ENCODE measurements around the gene SFMBT2.

The SFMBT2 gene

GRCh38 chr10:7264313-7264756, 146.5 kb downstream of the SFMBT2 start:
- TF ChIP-seq YY1 (IDR thresholded peaks at IDR 0.05; ENCODE audit: insufficient read depth, insufficient read length) (no peak), SUZ12 (IDR thresholded peaks at IDR 0.05; ENCODE audit: extremely low read depth, insufficient read depth, insufficient read length) (no peak), ZNF274 (IDR thresholded peaks at IDR 0.05; ENCODE audit: low read depth, low read length) (no peak)
- no peaks in the 10 kb centered on the region for H3K4me1 ChIP-seq (ENCODE audit: insufficient read depth, insufficient read length)
- H3K9me3 ChIP-seq (ENCODE audit: insufficient read depth, low read length), result no peaks in the 10 kb centered on the region
- H3K27me3 ChIP-seq (ENCODE audit: insufficient read depth, insufficient read length), result no peaks in the 10 kb centered on the region
- H3K36me3 ChIP-seq (ENCODE audit: insufficient read depth, insufficient read length, low read length), result no peaks in the 10 kb centered on the region
- no peak for DNase-seq (ENCODE audit: low read depth, low spot score)
- no peak overlapping the region for H3K4me3 ChIP-seq (ENCODE audit: insufficient read length, low read depth)
- H3K9ac ChIP-seq (ENCODE audit: insufficient read length, low read depth), result no peak overlapping the region

- Histone ChIP-seq H3K9me3 (ENCODE audit: insufficient read depth, low read length) (no peaks in the 10 kb centered on the region), H3K4me1 (ENCODE audit: insufficient read depth, insufficient read length) (no peaks in the 10 kb centered on the region), H3K4me3 (ENCODE audit: insufficient read length, low read depth) (no peak overlapping the region), H3K27me3 (ENCODE audit: insufficient read depth, insufficient read length) (no peaks in the 10 kb centered on the region), H3K9ac (ENCODE audit: insufficient read length, low read depth) (no peak overlapping the region), H3K36me3 (ENCODE audit: insufficient read depth, insufficient read length, low read length) (no peaks in the 10 kb centered on the region)
- TF ChIP-seq SUZ12 (IDR thresholded peaks at IDR 0.05; ENCODE audit: extremely low read depth, insufficient read depth, insufficient read length) (no peak), ZNF274 (IDR thresholded peaks at IDR 0.05; ENCODE audit: low read depth, low read length) (no peak), YY1 (IDR thresholded peaks at IDR 0.05; ENCODE audit: insufficient read depth, insufficient read length) (no peak)
- DNase-seq (ENCODE audit: low read depth, low spot score), result no peak
These were observed 147.2 kb downstream of the SFMBT2 start for GRCh38 chr10:7263616-7264015.

DNA sequence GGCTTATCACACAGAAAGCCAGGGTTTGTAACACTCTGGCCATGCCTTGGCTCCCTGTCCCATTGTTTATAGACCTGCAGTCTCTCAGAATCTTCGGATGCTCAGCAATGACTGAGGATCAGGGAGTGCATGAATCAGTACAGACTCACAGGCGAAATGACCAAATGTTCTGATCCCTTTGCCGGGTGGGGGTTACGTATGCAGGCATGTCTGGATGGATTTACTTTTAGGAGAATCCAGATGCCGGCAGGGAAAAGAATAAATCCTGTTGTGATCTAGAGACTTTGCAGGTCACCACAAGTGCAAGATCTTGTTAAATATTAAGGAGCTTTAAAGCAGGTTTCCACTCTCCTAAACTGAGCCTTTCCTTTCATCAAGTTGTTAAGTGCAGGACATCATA, 149.5 kb downstream of the SFMBT2 start:
- no peaks in the 10 kb centered on the region for H3K36me3 ChIP-seq (ENCODE audit: insufficient read depth, insufficient read length, low read length)
- TF ChIP-seq ZNF274 (IDR thresholded peaks at IDR 0.05; ENCODE audit: low read depth, low read length), result no peak
- no peak for TF ChIP-seq SUZ12 (IDR thresholded peaks at IDR 0.05; ENCODE audit: extremely low read depth, insufficient read depth, insufficient read length)
- no peak for TF ChIP-seq YY1 (IDR thresholded peaks at IDR 0.05; ENCODE audit: insufficient read depth, insufficient read length)

GRCh38 chr10:7260912-7261311, 149.9 kb downstream of the SFMBT2 start:
- H3K9me3 ChIP-seq (ENCODE audit: insufficient read depth, low read length), result no peaks in the 10 kb centered on the region
- H3K4me1 ChIP-seq (ENCODE audit: insufficient read depth, insufficient read length), result no peaks in the 10 kb centered on the region
- no peaks in the 10 kb centered on the region for H3K36me3 ChIP-seq (ENCODE audit: insufficient read depth, insufficient read length, low read length)
- H3K9ac ChIP-seq (ENCODE audit: insufficient read length, low read depth), result no peak overlapping the region
- no peak overlapping the region for H3K4me3 ChIP-seq (ENCODE audit: insufficient read length, low read depth)
- H3K27me3 ChIP-seq (ENCODE audit: insufficient read depth, insufficient read length), result no peaks in the 10 kb centered on the region
- DNase-seq (ENCODE audit: low read depth, low spot score), result no peak
- TF ChIP-seq YY1 (IDR thresholded peaks at IDR 0.05; ENCODE audit: insufficient read depth, insufficient read length) (no peak), SUZ12 (IDR thresholded peaks at IDR 0.05; ENCODE audit: extremely low read depth, insufficient read depth, insufficient read length) (no peak), ZNF274 (IDR thresholded peaks at IDR 0.05; ENCODE audit: low read depth, low read length) (no peak)

More for the DNA sequence above, 149.5 kb downstream of the SFMBT2 start:
- H3K9ac ChIP-seq (ENCODE audit: insufficient read length, low read depth), result no peak overlapping the region
- H3K4me3 ChIP-seq (ENCODE audit: insufficient read length, low read depth), result no peak overlapping the region
- DNase-seq (ENCODE audit: low read depth, low spot score), result no peak
- no peaks in the 10 kb centered on the region for H3K9me3 ChIP-seq (ENCODE audit: insufficient read depth, low read length)
- no peaks in the 10 kb centered on the region for H3K4me1 ChIP-seq (ENCODE audit: insufficient read depth, insufficient read length)
- H3K27me3 ChIP-seq (ENCODE audit: insufficient read depth, insufficient read length), result no peaks in the 10 kb centered on the region

DNA sequence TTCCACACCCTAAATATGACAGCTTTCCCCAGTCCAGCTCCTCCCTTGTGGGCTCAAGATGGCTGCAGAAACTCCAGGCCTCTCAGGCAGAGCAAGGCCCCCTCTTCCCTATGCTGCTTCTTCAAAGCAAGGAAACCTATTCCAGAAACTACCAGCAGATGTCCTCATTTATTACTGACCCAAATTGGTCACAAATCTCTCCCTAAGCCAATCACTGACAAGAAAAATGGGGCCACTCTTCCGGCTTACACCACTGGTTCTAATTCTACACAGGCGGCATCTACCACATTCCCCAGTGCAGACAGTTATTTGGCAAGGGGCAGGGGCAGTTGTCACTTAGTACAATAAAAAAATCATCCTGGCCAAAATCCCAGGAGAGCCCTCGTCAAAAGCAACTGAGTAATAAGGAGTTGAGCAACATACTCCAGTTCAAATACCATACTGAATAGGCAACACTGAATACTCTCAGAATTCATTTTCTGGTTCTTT, 150.4 kb downstream of the SFMBT2 start:
- no peak for TF ChIP-seq YY1 (IDR thresholded peaks at IDR 0.05; ENCODE audit: insufficient read depth, insufficient read length)
- TF ChIP-seq SUZ12 (IDR thresholded peaks at IDR 0.05; ENCODE audit: extremely low read depth, insufficient read depth, insufficient read length), result no peak
- no peak for TF ChIP-seq ZNF274 (IDR thresholded peaks at IDR 0.05; ENCODE audit: low read depth, low read length)

DNA sequence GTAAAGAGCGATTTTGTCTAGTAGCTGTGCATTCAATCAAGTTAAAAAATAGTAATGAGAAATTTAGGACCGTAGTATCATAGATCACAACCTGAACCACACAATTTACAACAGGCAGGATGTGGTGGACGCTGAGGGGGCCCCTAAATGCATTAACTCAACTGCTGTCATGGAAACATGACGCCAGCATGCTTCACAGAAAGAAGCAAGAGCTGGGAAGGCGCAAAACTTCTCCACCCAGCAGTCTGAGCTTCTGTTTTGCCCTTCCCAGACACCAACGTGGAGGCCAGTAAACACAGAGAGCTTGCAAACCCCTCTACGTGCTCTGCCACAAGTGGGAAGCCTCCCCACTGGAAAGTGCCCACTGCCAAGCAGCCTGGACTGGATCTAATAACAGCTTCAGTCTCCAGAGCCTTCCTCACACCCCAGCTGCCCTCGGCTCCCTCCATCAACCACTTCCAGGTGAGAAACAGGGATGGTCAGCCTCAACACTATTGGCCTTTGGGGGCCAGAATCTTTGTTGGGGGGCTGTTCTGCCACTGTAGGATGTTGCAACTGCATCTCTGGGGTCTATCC, 151.8 kb downstream of the SFMBT2 start:
- no peak overlapping the region for H3K4me3 ChIP-seq (ENCODE audit: insufficient read length, low read depth)
- TF ChIP-seq ZNF274 (IDR thresholded peaks at IDR 0.05; ENCODE audit: low read depth, low read length), result no peak
- TF ChIP-seq SUZ12 (IDR thresholded peaks at IDR 0.05; ENCODE audit: extremely low read depth, insufficient read depth, insufficient read length), result no peak
- no peak for TF ChIP-seq YY1 (IDR thresholded peaks at IDR 0.05; ENCODE audit: insufficient read depth, insufficient read length)
- no peaks in the 10 kb centered on the region for H3K27me3 ChIP-seq (ENCODE audit: insufficient read depth, insufficient read length)
- DNase-seq (ENCODE audit: low read depth, low spot score), result no peak
- H3K9me3 ChIP-seq (ENCODE audit: insufficient read depth, low read length), result no peaks in the 10 kb centered on the region
- no peaks in the 10 kb centered on the region for H3K36me3 ChIP-seq (ENCODE audit: insufficient read depth, insufficient read length, low read length)
- H3K4me1 ChIP-seq (ENCODE audit: insufficient read depth, insufficient read length), result no peaks in the 10 kb centered on the region
- H3K9ac ChIP-seq (ENCODE audit: insufficient read length, low read depth), result no peak overlapping the region

More for the DNA sequence above, 150.4 kb downstream of the SFMBT2 start:
- no peaks in the 10 kb centered on the region for H3K36me3 ChIP-seq (ENCODE audit: insufficient read depth, insufficient read length, low read length)
- H3K9me3 ChIP-seq (ENCODE audit: insufficient read depth, low read length), result no peaks in the 10 kb centered on the region
- no peaks in the 10 kb centered on the region for H3K4me1 ChIP-seq (ENCODE audit: insufficient read depth, insufficient read length)
- no peaks in the 10 kb centered on the region for H3K27me3 ChIP-seq (ENCODE audit: insufficient read depth, insufficient read length)
- H3K4me3 ChIP-seq (ENCODE audit: insufficient read length, low read depth), result no peak overlapping the region
- H3K9ac ChIP-seq (ENCODE audit: insufficient read length, low read depth), result no peak overlapping the region
- DNase-seq (ENCODE audit: low read depth, low spot score), result peak; percentile 48

DNA sequence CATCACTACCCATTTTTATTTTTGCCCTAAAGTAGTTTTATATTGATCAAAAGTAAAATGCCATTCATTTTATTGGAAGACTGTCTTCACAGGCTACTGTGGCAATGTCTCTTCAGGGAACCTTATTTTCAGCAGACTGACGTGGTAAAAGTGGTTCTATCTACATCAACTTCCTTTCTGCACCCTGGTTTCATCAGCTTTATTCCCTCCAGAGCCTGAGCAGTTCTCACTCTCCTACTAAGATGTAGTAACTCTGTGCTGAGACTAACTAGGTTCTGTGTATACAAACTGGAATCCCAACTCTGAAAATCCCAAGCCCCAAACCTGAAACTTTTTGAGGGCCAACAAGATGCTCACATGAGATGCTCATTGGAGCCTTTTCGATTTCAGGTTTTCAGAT, 155.3 kb downstream of the SFMBT2 start:
- Histone ChIP-seq H3K4me1 (ENCODE audit: insufficient read depth, insufficient read length) (no peaks in the 10 kb centered on the region), H3K9me3 (ENCODE audit: insufficient read depth, low read length) (no peaks in the 10 kb centered on the region), H3K9ac (ENCODE audit: insufficient read length, low read depth) (no peak overlapping the region), H3K36me3 (ENCODE audit: insufficient read depth, insufficient read length, low read length) (no peaks in the 10 kb centered on the region), H3K27me3 (ENCODE audit: insufficient read depth, insufficient read length) (no peaks in the 10 kb centered on the region), H3K4me3 (ENCODE audit: insufficient read length, low read depth) (no peak overlapping the region)
- DNase-seq (ENCODE audit: low read depth, low spot score), result no peak
- TF ChIP-seq ZNF274 (IDR thresholded peaks at IDR 0.05; ENCODE audit: low read depth, low read length) (no peak), SUZ12 (IDR thresholded peaks at IDR 0.05; ENCODE audit: extremely low read depth, insufficient read depth, insufficient read length) (no peak), YY1 (IDR thresholded peaks at IDR 0.05; ENCODE audit: insufficient read depth, insufficient read length) (no peak)

Measured in NT2/D1 (cell line).